Esophagus squamous epithelium (tissue), 5 donors: ENCODE measurements around the gene ZNHIT3. TPM values are rescaled to one million over a fixed set of nuclear protein-coding genes. Genes with fewer than 3 reads are reported as not detected.

Experiments
- DNase-seq: peaks from one replicate; lab custom pipeline; 2025; lab: John Stamatoyannopoulos, UW
- H3K27ac ChIP-seq, 4 donors: fragments of 200-600 bp; sonication (generic); one replicate each; pipeline ENCODE4 v1.5.1; 2016 to 2019; ENCODE audit warnings: mild to moderate bottlenecking in 1 of 4
- H3K27me3 ChIP-seq, 4 donors: fragments of 200-600 bp; sonication (generic); 1 replicate in 3 of 4; 2 replicates in 1 of 4; pipeline versions ENCODE4 v1.5.1 to v1.6.0; 2017 to 2021; ENCODE audit warnings: antibody characterized with exemption in 1 of 4
- H3K36me3 ChIP-seq, 3 donors: fragments of 200-600 bp; sonication (generic); one replicate each; pipeline ENCODE4 v1.5.1; 2016 to 2019
- H3K4me1 ChIP-seq, 3 donors: fragments of 200-600 bp; sonication (generic); one replicate each; pipeline ENCODE4 v1.5.1; 2017 to 2019
- H3K4me3 ChIP-seq, 4 donors: fragments of 200-600 bp; sonication (generic); 1 replicate in 3 of 4; 2 replicates in 1 of 4; pipeline ENCODE4 v1.5.1; 2016 to 2019; ENCODE audit warnings: mild to moderate bottlenecking in 2 of 4, moderate library complexity in 1 of 4
- H3K9me3 ChIP-seq, 3 donors: fragments of 200-600 bp; sonication (generic); one replicate each; pipeline ENCODE4 v1.5.1; 2016 to 2019
- CTCF ChIP-seq, 6 experiments: fragments of 450-650 bp in 4 of 6; fragments of 200-600 bp in 2 of 6; sonication (generic) in 2 of 6; IDR thresholded peaks; one replicate each; pipeline ENCODE4 v1.5.1; 2016 to 2019; ENCODE audit warnings: antibody characterized with exemption in 6 of 6, mild to moderate bottlenecking in 4 of 6, moderate library complexity in 4 of 6
- POLR2A ChIP-seq, 4 donors: fragments of 450-650 bp; IDR thresholded peaks; one replicate each; pipeline ENCODE4 v1.6.1; 2017; ENCODE audit warnings: antibody characterized with exemption in 4 of 4, mild to moderate bottlenecking in 4 of 4, moderate library complexity in 3 of 4
- WGBS, 2 donors: methylation state at CpG; one replicate each; pipeline ENCODE4 v1.1.5; 2018; 5-methylcytosine and 5-hydroxymethylcytosine counted together
- intact Hi-C: fragments of 100-400 bp; cut with DNase I; formaldehyde crosslinking; loops from one replicate; pipeline ENCODE4 v1.15.0; 2022
- total RNA-seq, 4 donors: library from RNA; depleted of rRNA; stranded (reverse); fragments of >200 nt; gene quantifications; one replicate each; pipeline ENCODE4 v1.1.0, GENCODE V29; 2016
- donor health status: DM: yes; HTN: yes; CAD: no.

ZNHIT3 gene
- total RNA-seq, 4 donors from 2014 or later: 13.8 to 38.6 (median 29.2) TPM

GRCh38 chr17:36496018-36496789 lies 9.7 kb downstream of the ZNHIT3 start:
- TF ChIP-seq POLR2A (IDR thresholded peaks at IDR 0.05) (no peak), CTCF (IDR thresholded peaks at IDR 0.05) (no peak)
- H3K36me3 ChIP-seq: peaks cover 9 to 99% (median 39%) of the 10 kb centered on the region in 3 donors
- intact Hi-C loops: no loop called here
- H3K27me3 ChIP-seq: no peaks in the 10 kb centered on the region
- no peak overlapping the region for H3K27ac ChIP-seq
- no peaks in the 10 kb centered on the region for H3K4me1 ChIP-seq
- H3K4me3 ChIP-seq: no peak overlapping the region
- no peaks in the 10 kb centered on the region for H3K9me3 ChIP-seq
- WGBS, 2 donors: 88 to 93% methylated on average over 7 to 9 of the region's 9 CpGs
- no peak for DNase-seq

GRCh38 chr17:36498155-36498554 lies 11.7 kb downstream of the ZNHIT3 start:
- H3K4me3 ChIP-seq: no peak overlapping the region
- peaks cover 9 to 99% (median 40%) of the 10 kb centered on the region in 3 donors for H3K36me3 ChIP-seq
- no peaks in the 10 kb centered on the region for H3K4me1 ChIP-seq
- DNase-seq: no peak
- WGBS, 2 donors: 72 to 89% methylated on average over 5 of the region's 9 CpGs
- H3K27ac ChIP-seq: no peak overlapping the region
- no peak for TF ChIP-seq POLR2A (IDR thresholded peaks at IDR 0.05)
- intact Hi-C loops: no loop called here
- no peaks in the 10 kb centered on the region for H3K9me3 ChIP-seq
- no peaks in the 10 kb centered on the region for H3K27me3 ChIP-seq

GRCh38 chr17:36498560-36499300 lies 12.2 kb downstream of the ZNHIT3 start:
- intact Hi-C loops: no loop called here
- peaks cover 9 to 99% (median 34%) of the 10 kb centered on the region in 3 donors for H3K36me3 ChIP-seq
- WGBS, 2 donors: 80 to 83% methylated on average over 6 to 7 of the region's 7 CpGs

GRCh38 chr17:36500745-36501225 lies 14.3 kb downstream of the ZNHIT3 start:
- TF ChIP-seq CTCF (IDR thresholded peaks at IDR 0.05) (no peak), POLR2A (IDR thresholded peaks at IDR 0.05) (no peak)
- 81 to 91% methylated on average over 9 of the region's 15 CpGs for WGBS, 2 donors
- H3K4me3 ChIP-seq: no peak overlapping the region
- no peak for DNase-seq
- intact Hi-C loops: no loop called here
- H3K27ac ChIP-seq: no peak overlapping the region
- no peaks in the 10 kb centered on the region for H3K27me3 ChIP-seq
- peaks cover 12 to 99% (median 37%) of the 10 kb centered on the region in 3 donors for H3K36me3 ChIP-seq
- H3K4me1 ChIP-seq: no peaks in the 10 kb centered on the region
- no peaks in the 10 kb centered on the region for H3K9me3 ChIP-seq

More at GRCh38 chr17:36498560-36499300, 12.2 kb downstream of the ZNHIT3 start:
- Histone ChIP-seq H3K4me3 (no peak overlapping the region), H3K9me3 (no peaks in the 10 kb centered on the region), H3K4me1 (no peaks in the 10 kb centered on the region), H3K27me3 (no peaks in the 10 kb centered on the region), H3K27ac (no peak overlapping the region)
- TF ChIP-seq CTCF (IDR thresholded peaks at IDR 0.05) (no peak), POLR2A (IDR thresholded peaks at IDR 0.05) (no peak)
- no peak for DNase-seq

GRCh38 chr17:36501351-36501750 lies 14.9 kb downstream of the ZNHIT3 start:
- peaks cover 7 to 99% (median 34%) of the 10 kb centered on the region in 3 donors for H3K36me3 ChIP-seq
- H3K27me3 ChIP-seq: no peaks in the 10 kb centered on the region
- H3K4me1 ChIP-seq: no peaks in the 10 kb centered on the region
- DNase-seq: no peak
- intact Hi-C loops: no loop called here
- H3K9me3 ChIP-seq: no peaks in the 10 kb centered on the region
- H3K27ac ChIP-seq: no peak overlapping the region
- H3K4me3 ChIP-seq: no peak overlapping the region
- WGBS, 2 donors: 92 to 93% methylated on average over 3 of the region's 3 CpGs
- TF ChIP-seq CTCF (IDR thresholded peaks at IDR 0.05): no peak
- TF ChIP-seq POLR2A (IDR thresholded peaks at IDR 0.05): no peak
